ENCODE measurements around the gene MYOCOS.

Gene MYOCOS

DNA sequence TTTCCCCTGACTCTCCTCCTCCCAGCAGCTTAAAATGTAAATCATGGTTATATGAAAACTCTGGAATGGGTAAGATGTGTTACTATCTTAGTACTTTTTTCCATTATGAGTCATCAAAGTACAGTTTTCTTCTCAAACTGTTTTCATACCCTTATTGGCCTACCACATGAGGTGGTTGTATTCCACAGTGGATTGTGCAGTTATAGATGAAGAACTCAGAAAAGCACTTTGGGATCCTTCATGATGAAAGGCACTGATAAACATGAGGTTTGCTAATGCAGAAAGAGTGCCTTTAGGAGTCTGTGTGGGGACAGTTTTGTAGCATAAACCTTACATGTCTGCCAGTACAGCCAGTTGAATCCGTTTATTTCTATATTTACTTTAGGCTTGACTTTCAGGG, 32.0 kb upstream of the MYOCOS start:
- TF ChIP-seq, protein P1, sequence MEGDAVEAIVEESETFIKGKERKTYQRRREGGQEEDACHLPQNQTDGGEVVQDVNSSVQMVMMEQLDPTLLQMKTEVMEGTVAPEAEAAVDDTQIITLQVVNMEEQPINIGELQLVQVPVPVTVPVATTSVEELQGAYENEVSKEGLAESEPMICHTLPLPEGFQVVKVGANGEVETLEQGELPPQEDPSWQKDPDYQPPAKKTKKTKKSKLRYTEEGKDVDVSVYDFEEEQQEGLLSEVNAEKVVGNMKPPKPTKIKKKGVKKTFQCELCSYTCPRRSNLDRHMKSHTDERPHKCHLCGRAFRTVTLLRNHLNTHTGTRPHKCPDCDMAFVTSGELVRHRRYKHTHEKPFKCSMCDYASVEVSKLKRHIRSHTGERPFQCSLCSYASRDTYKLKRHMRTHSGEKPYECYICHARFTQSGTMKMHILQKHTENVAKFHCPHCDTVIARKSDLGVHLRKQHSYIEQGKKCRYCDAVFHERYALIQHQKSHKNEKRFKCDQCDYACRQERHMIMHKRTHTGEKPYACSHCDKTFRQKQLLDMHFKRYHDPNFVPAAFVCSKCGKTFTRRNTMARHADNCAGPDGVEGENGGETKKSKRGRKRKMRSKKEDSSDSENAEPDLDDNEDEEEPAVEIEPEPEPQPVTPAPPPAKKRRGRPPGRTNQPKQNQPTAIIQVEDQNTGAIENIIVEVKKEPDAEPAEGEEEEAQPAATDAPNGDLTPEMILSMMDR (conservative IDR thresholded peaks at IDR 0.05; ENCODE audit: low read depth, low read length): no peak
- H2AFZ ChIP-seq (ENCODE audit: low read depth): no peak overlapping the region
- H3K27ac ChIP-seq: no peak overlapping the region
- H3K4me1 ChIP-seq (ENCODE audit: low read depth, poor library complexity, severe bottlenecking): no peaks in the 10 kb centered on the region
- H4K20me1 ChIP-seq (ENCODE audit: insufficient read depth): no peaks in the 10 kb centered on the region
- no peak overlapping the region for H3K4me3 ChIP-seq (IDR thresholded peaks at IDR 0.05; ENCODE audit: insufficient read depth, low read depth, low read length)
- H3K27me3 ChIP-seq (ENCODE audit: insufficient read depth, low read depth): no peaks in the 10 kb centered on the region
- peaks cover 4% of the 10 kb centered on the region; the same call in 1 of the 2 replicates for H3K79me2 ChIP-seq (ENCODE audit: insufficient read depth, low read depth)
- no peak overlapping the region for H3K9ac ChIP-seq
- no peak overlapping the region for H3K4me2 ChIP-seq
- peaks cover 38% of the 10 kb centered on the region; the same call in 1 of the 2 replicates for H3K36me3 ChIP-seq (ENCODE audit: insufficient read depth)

- no peaks in the 10 kb centered on the region for H3K79me2 ChIP-seq (ENCODE audit: insufficient read depth, low read depth)
- peaks cover 10% of the 10 kb centered on the region; the same call in 1 of the 2 replicates for H3K36me3 ChIP-seq (ENCODE audit: insufficient read depth)
- no peak overlapping the region for H3K27ac ChIP-seq
- H3K4me2 ChIP-seq: no peak overlapping the region
- no peak overlapping the region for H2AFZ ChIP-seq (ENCODE audit: low read depth)
- H3K4me1 ChIP-seq (ENCODE audit: low read depth, poor library complexity, severe bottlenecking): no peaks in the 10 kb centered on the region
- no peak overlapping the region for H3K9ac ChIP-seq
- no peaks in the 10 kb centered on the region for H3K27me3 ChIP-seq (ENCODE audit: insufficient read depth, low read depth)
- no peaks in the 10 kb centered on the region for H4K20me1 ChIP-seq (ENCODE audit: insufficient read depth)
- TF ChIP-seq, protein P1 (conservative IDR thresholded peaks at IDR 0.05; ENCODE audit: low read depth, low read length): no peak
- no peak overlapping the region for H3K4me3 ChIP-seq (IDR thresholded peaks at IDR 0.05; ENCODE audit: insufficient read depth, low read depth, low read length)
Observed at GRCh38 chr1:171595324-171595723, 26.7 kb upstream of the MYOCOS start.

DNA sequence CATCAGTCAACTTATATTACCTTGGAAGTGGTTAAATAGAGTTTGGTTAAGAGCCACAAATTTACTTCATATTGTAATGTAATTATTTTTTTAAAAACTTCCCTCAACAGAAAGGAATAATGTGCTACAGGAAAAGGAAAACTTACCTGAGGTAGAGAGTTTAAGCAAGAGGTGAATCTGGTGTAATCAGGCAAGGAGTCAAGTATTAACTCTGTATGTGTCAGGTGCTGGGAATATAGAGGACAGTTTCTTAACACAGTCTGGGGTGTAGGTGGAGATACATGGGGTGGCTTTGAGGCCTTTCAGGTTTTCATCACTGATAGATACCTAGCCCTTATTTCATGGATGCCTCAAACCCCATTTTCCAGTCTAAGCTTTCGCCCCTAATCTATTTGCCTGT, 25.9 kb upstream of the MYOCOS start:
- Histone ChIP-seq H3K27ac (no peak overlapping the region), H4K20me1 (ENCODE audit: insufficient read depth) (no peaks in the 10 kb centered on the region), H3K4me2 (no peak overlapping the region), H3K27me3 (ENCODE audit: insufficient read depth, low read depth) (no peaks in the 10 kb centered on the region), H3K4me3 (IDR thresholded peaks at IDR 0.05; ENCODE audit: insufficient read depth, low read depth, low read length) (no peak overlapping the region), H3K4me1 (ENCODE audit: low read depth, poor library complexity, severe bottlenecking) (no peaks in the 10 kb centered on the region), H2AFZ (ENCODE audit: low read depth) (no peak overlapping the region), H3K79me2 (ENCODE audit: insufficient read depth, low read depth) (no peaks in the 10 kb centered on the region), H3K36me3 (ENCODE audit: insufficient read depth) (peaks cover 6% of the 10 kb centered on the region; the same call in 1 of the 2 replicates), H3K9ac (no peak overlapping the region)
- TF ChIP-seq, protein P1 (conservative IDR thresholded peaks at IDR 0.05; ENCODE audit: low read depth, low read length): no peak

DNA sequence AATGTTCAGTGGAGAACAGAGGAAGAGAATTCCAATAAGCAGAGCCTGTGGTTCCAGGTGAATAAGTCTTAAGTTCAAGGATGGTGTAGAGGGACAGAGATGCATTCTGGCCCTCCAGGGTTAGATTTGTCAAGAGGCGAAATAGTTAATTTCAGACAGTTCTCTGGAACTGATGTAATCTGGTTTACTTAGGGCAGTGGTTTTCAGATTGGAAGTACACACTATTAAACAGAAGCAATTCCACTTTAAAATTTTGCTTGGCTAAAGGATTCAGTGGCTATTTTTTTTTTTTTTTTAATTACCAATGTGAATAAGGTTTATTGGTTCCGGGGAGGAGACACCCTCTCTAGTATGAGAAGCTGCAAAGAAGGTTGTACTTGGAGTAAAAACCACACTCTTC, 25.3 kb upstream of the MYOCOS start:
- H3K4me3 ChIP-seq (IDR thresholded peaks at IDR 0.05; ENCODE audit: insufficient read depth, low read depth, low read length): no peak overlapping the region
- no peaks in the 10 kb centered on the region for H4K20me1 ChIP-seq (ENCODE audit: insufficient read depth)
- H3K4me2 ChIP-seq: no peak overlapping the region
- H3K27me3 ChIP-seq (ENCODE audit: insufficient read depth, low read depth): no peaks in the 10 kb centered on the region
- H3K9ac ChIP-seq: no peak overlapping the region
- H3K36me3 ChIP-seq (ENCODE audit: insufficient read depth): peaks cover 6% of the 10 kb centered on the region; the same call in 1 of the 2 replicates
- no peaks in the 10 kb centered on the region for H3K79me2 ChIP-seq (ENCODE audit: insufficient read depth, low read depth)
- TF ChIP-seq, protein P1 (conservative IDR thresholded peaks at IDR 0.05; ENCODE audit: low read depth, low read length): no peak
- no peak overlapping the region for H2AFZ ChIP-seq (ENCODE audit: low read depth)
- H3K4me1 ChIP-seq (ENCODE audit: low read depth, poor library complexity, severe bottlenecking): no peaks in the 10 kb centered on the region
- no peak overlapping the region for H3K27ac ChIP-seq

All from KMS-11 (cell line).